GM06990 (cell line): ENCODE data around the gene NDUFS6.

Experiments
- DNase-seq: peaks from one replicate; pipeline ENCODE4 v3.0.0-alpha.2; 2011; ENCODE audit not compliant: insufficient read length; ENCODE audit errors: extremely low read depth
- H3K27me3 ChIP-seq: replicated peaks from 2 replicates; pipeline ENCODE4 v1.6.0; 2011; ENCODE audit warnings: low read length; ENCODE audit not compliant: control insufficient read depth, insufficient read depth
- H3K36me3 ChIP-seq: 2 replicates; pipeline ENCODE4 v1.5.1; 2011; ENCODE audit warnings: low read length; ENCODE audit not compliant: control insufficient read depth, insufficient read depth
- H3K4me3 ChIP-seq: replicated peaks from 2 replicates; pipeline ENCODE4 v1.5.1; 2011; ENCODE audit warnings: low read depth, mild to moderate bottlenecking, control low read depth, low read length
- TF ChIP-seq, protein P1 (sequence below): IDR thresholded peaks from 2 replicates; pipeline ENCODE4 v1.5.1; 2011; ENCODE audit warnings: low read length, control low read depth, mild to moderate bottlenecking, inconsistent platforms; ENCODE audit not compliant: insufficient read depth, poor library complexity, severe bottlenecking

The NDUFS6 gene

DNA sequence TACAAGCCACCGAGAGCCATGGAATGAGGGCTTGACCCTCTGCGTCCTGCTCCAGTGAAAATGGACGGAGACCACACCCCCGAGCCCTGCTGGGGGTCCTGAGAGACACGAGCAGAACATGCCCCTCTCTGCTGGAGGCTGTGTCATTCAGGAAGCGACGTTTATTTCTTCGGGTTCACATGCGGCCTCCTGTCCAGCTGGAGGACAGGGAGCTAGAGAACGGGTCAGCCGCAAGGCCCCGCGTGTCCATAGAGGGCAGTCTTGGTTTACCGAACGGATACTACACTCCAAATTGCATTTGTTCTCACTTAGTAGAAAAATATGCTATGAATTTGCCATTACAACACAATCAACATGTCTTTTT lies 37.7 kb upstream of the NDUFS6 start:
- Histone ChIP-seq H3K4me3 (no peak overlapping the region), H3K36me3 (no peaks in the 10 kb centered on the region), H3K27me3 (no peaks in the 10 kb centered on the region; the same call in 1 of the 2 replicates)
- no peak for DNase-seq
- TF ChIP-seq, protein P1, sequence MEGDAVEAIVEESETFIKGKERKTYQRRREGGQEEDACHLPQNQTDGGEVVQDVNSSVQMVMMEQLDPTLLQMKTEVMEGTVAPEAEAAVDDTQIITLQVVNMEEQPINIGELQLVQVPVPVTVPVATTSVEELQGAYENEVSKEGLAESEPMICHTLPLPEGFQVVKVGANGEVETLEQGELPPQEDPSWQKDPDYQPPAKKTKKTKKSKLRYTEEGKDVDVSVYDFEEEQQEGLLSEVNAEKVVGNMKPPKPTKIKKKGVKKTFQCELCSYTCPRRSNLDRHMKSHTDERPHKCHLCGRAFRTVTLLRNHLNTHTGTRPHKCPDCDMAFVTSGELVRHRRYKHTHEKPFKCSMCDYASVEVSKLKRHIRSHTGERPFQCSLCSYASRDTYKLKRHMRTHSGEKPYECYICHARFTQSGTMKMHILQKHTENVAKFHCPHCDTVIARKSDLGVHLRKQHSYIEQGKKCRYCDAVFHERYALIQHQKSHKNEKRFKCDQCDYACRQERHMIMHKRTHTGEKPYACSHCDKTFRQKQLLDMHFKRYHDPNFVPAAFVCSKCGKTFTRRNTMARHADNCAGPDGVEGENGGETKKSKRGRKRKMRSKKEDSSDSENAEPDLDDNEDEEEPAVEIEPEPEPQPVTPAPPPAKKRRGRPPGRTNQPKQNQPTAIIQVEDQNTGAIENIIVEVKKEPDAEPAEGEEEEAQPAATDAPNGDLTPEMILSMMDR, result peak; percentile 70

DNA sequence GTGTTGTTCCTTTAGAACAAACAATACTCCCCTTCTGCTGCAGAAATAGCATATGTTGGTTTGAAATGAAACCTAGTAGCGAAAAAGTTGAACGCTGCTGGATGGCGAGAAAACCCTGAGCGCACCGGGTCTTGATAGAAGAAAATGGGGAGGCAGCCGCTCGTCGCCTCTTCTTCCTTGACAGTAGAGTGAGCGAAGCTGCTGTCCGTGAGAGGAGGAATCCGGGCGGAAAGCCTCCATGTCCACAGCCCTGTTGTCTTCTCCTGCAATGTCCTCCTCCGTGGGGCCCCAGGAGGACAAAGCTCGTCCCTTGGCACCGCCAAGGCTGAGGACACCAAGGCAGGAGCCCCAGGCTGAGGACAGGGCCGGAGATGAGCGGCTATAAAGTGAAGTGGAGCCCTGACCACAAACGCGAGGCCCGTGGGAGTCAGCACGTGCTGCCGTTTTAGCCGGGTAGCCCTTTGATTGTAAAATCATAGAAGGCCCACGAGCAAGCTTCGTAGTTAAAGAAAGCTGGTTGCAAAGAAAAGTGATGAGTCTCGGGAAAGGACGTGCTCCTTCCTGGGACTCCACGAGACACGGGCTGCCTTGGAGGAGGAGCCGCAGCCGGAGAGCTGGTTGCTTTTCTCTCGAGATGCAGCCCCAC lies 37.1 kb upstream of the NDUFS6 start:
- H3K27me3 ChIP-seq, result no peaks in the 10 kb centered on the region; the same call in 1 of the 2 replicates
- TF ChIP-seq, protein P1, result no peak
- H3K36me3 ChIP-seq, result no peaks in the 10 kb centered on the region
- H3K4me3 ChIP-seq, result no peak overlapping the region
- DNase-seq, result no peak

DNA sequence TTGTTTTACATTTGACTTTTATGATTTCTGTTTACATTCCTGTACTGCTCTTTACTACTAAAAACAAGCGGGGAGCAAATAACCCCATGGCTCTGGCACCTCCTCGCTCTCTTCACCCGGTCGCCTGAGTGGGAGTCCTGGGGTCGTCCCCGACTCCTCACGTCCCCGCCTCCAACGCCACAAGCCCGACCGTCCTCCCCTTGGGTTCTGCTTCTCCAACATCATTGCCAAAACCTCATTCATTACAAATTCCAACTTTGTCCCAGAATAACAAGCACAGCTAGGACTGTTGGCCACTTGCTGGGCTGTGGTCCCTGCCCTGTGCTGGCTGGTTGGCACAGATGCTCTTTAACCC lies 36.6 kb upstream of the NDUFS6 start:
- no peak overlapping the region for H3K4me3 ChIP-seq
- TF ChIP-seq, protein P1, result no peak
- H3K36me3 ChIP-seq, result no peaks in the 10 kb centered on the region
- no peaks in the 10 kb centered on the region; the same call in 1 of the 2 replicates for H3K27me3 ChIP-seq
- no peak for DNase-seq

DNA sequence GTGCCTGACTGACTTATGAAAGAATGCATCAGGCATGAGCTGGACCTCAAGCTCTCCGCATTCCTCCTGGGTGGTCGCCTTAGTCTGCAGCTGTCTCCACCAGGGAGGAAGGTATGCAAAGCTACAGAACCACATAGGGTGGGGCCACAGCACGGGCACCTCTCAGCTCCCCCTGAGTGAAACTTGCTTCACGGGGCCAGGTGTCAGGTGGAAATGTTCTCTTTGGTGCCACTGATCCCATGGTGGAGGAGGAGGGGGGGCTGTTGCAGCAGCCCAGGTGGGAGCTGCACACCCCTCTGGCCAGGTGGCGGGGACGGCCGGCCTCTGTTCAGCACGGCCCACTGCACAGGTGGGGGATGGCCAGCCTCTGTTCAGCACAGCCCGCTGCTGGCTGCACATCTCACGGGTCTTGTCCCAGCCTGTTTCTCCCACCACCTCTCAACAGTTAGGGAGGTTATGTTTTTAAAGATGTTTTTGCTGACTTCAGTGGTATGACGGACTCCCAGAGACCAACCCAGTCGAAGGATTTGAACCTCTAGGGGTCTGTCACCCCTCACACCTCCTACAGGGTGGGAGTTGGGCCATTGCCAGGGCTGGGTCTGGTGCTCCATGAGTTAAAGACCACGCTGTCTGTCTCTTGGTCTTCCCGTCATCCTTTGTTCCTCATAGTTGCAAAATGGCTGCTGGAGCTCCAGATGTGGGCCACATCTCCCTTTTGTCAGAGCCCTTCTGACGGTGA lies 35.9 kb upstream of the NDUFS6 start:
- no peaks in the 10 kb centered on the region; the same call in 1 of the 2 replicates for H3K27me3 ChIP-seq
- no peak overlapping the region for H3K4me3 ChIP-seq
- peak; percentile 49 for DNase-seq
- TF ChIP-seq, protein P1, result no peak
- H3K36me3 ChIP-seq, result no peaks in the 10 kb centered on the region

DNA sequence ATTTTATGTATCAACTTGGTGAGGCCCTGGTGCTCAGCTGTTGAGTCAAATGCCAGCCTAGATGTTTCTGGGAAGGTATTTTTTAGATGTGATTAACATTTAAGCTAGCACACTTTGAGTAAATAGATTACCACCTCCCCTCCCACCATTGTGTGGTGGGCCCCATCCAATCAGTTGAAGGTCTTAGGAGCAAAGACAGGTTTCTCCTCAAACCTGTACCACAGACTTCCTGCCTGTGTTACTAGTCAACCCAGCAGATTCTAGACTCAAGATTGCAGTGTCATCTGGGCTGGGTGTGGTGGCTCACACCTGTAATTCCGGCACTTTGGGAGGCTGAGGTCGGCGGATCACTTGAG lies 35.3 kb upstream of the NDUFS6 start:
- no peaks in the 10 kb centered on the region; the same call in 1 of the 2 replicates for H3K27me3 ChIP-seq

More for the DNA sequence above, 35.3 kb upstream of the NDUFS6 start:
- Histone ChIP-seq H3K36me3 (no peaks in the 10 kb centered on the region), H3K4me3 (no peak overlapping the region)
- no peak for DNase-seq
- TF ChIP-seq, protein P1, result no peak
